ENCODE measurements around the gene EYA4.

Gene EYA4

GRCh38 chr6:133242637-133243585, 1.8 kb downstream of the EYA4 start:
- DNase-seq: no peak

DNA sequence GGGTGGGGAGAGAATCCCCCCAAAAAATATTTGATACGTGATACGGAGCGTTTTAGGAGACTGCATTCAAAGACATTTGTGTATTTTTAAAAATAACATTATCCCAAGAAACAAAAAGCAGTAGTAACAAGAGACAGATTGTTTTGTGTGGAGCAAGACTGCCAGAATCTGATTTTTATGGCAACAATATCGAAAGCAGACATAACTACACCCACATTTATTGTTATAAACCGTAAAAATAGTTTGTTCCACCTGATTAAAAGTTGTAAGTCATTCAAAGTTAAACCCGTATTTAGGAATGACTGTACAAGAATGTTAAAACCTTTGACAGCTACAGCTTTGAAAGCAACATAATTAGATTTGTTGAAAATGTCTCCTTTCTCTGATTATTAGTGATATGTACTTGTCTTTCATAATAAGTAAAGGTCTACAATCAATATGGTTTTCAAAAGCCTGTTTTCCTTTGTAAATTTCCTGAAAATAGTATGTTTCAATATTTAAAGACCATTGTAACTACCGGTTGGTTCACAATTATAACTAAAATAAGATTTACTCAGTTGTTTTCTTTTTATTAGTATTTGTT, 2.7 kb downstream of the EYA4 start:
- DNase-seq: no peak

DNA sequence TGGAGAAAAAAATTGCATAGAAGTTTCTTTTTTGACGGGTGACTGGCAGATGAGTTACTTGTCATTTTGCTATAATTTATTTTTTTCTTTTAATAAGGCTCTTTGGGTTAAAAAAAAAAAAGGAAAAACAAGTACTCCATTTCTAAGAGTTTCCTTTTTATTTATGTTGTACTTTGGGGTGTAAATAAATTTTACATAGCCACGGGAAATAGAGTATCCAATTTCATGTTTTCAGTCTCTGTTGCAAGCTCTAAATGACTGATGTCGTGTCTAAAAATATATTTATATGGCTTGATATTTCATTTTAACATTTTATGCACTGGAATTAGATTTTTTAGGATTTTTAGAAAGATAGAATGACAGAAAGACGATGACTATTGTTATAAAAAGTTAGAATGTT, 3.4 kb downstream of the EYA4 start:
- DNase-seq: no peak

GRCh38 chr6:133245007-133245406, 3.9 kb downstream of the EYA4 start:
- DNase-seq: no peak

DNA sequence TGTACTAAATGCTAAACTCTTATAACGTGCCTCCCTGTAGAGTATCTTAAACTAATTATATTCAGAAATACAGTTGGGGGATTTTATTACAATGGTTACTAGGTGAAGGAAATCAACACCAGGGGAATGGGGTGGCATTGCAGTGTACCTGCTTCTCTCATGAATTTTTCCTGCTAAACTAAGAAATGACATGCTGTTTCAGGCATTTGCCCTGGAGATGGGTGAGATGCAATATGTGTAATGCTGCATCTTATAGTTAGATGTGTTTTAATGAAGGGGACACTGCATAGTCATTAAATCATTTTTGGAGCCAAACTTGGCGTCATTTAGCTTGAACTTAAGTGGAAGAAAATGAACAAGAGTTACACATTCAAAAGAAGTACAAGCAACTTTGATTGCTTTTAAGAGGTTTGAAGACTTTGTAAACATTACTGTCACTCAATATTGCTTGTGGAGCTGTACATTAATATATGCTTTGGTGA, 4.3 kb downstream of the EYA4 start:
- no peak for DNase-seq

- DNase-seq: no peak
Measured at GRCh38 chr6:133247581-133247980, 6.4 kb downstream of the EYA4 start.

GRCh38 chr6:133248241-133249001, 7.3 kb downstream of the EYA4 start:
- DNase-seq: no peak

- no peak for DNase-seq
Measured at GRCh38 chr6:133251688-133252087, 10.5 kb downstream of the EYA4 start.

GRCh38 chr6:133254552-133255228, 13.5 kb downstream of the EYA4 start:
- no peak for DNase-seq

GRCh38 chr6:133257545-133258105, 16.5 kb downstream of the EYA4 start:
- DNase-seq: no peak

DNA sequence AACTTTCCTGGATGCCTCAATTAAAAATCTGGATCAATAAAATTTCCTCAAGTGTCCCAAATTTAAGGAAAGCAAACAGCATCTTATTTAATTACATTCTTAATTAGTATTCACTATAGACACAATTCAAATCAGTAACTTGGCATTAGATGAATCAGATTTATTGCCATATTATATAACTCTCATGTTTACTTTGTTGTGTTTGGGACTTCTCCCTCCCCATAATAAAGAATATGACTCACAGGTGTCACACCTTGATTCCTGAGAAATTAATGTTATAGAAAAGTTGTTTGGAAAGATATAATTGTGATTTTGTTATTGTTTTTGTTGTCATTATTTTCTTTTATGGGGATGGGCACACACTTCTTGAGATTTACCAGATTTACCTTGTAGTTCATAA, 18.4 kb downstream of the EYA4 start:
- no peak for DNase-seq

- DNase-seq: no peak
Measured at GRCh38 chr6:133262804-133263203, 21.6 kb downstream of the EYA4 start.

DNA sequence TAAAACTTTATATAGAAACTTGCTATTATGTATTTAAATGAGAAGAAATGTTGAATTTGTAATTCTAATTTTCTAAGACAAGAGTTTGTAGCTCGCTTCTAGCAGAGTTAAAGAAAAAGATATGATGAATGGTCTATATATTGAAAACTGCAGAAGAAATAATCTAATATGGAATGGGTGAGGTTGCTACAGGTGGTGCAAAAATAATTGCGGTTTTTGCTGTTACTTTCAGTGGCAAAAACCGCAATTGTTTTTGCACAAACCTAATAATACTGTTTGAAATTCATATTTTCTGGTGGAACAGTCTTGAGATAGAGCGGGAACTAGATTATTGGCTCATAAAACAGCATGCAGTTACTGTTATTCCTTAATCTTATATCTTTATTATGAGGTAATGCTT, 23.9 kb downstream of the EYA4 start:
- no peak for DNase-seq

DNA sequence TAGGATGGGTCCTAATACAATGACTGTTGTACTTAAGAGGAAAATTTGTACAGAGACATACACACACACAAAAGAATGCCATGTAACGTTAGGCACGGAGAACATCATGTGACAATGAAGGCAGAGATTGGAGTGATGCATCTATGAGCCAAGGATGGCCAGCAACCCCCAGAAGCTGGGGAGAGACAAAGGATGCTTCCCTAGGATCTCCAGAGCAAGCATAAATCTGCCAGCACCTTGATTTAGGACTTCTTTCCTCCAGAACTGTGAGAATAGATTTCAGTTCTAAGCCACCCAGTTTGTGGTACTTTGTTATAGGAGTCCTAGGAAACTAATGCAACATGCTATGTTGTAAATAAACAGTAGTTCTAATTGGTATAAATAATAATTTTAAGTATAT, 25.0 kb downstream of the EYA4 start:
- DNase-seq: no peak

DNA sequence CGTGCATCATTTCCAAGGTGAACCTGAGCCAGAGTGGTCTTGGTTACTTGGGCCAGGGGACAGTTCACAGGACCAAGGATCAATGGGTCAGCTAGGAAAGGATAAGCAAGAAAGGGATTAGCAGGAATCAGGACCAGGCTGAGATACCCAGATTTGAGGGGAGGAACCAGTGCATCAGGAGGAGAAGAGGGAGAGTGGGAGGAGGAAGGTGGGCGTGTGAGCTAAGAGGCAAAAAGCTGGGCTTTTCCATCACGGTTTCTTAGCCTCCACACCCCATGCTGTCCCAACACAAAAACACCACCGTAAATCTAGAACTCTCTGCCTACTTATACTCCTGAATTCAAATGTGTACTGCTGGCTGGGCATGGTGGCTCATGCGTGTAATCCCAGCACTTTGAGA, 27.5 kb downstream of the EYA4 start:
- DNase-seq: no peak

DNA sequence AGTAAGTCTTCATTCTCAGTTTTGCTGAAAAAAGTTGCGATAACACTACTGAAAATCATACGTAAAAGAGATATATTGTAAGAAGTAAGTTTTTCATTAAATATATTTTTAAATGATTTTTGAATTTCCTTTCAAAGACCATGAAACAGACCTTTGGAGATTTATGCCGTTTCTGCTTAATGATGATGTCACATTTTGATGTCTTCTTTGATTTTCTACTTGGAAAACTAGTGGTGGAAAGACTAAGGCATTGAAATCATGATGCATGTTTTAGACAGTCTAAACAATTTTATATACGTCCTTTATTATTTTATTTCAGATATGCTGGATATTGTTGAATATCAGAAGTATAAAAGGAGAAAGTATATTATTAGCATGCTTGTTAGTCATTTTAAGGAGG, 33.7 kb downstream of the EYA4 start:
- DNase-seq: no peak

DNA sequence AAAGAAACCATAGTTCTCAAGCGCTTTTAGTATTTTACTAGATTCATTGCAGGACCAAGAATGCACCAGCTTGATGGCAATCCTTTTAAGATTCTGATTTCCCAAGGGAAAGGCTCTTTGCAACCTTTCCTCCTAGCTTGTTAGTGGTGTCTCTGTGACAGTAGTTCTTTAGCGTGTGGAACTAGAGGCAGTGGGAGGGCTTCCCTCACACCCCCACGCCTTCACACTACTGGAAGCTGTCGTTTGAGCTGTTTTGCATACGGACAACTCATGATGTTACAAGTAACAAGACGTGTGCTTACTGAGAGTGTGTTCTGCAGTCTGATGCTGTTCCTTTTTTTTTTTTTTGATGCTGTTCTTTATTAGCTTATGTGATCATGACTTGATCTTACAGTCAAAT, 34.1 kb downstream of the EYA4 start:
- DNase-seq: no peak

- no peak for DNase-seq
Measured at GRCh38 chr6:133277228-133277899, 36.2 kb downstream of the EYA4 start.

- no peak for DNase-seq
Measured at GRCh38 chr6:133277900-133278545, 36.9 kb downstream of the EYA4 start.

DNA sequence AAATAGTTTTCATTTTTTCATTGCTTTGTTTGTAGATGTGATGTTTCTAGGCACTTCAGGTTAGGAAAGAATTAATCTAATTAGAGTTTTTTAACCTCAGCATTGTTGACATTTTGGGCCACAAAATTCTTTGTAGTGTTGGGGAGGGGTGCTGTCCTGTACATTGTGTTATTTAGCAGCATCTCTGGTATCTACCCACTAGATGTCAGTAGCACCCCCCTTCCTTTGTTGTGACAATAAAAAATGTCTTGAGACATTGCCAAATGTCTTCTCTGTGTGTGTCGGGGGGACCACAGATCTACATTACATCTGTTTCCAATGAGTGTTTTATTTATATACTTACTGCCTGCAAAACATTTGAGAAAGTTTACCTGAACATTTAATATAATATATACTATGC, 45.6 kb downstream of the EYA4 start:
- no peak for DNase-seq

GRCh38 chr6:133288662-133289061, 47.5 kb downstream of the EYA4 start:
- DNase-seq: no peak
